GM12878 (cell line): ENCODE results near the gene INO80. TPM values are rescaled to one million over a fixed set of nuclear protein-coding genes. Genes with fewer than 3 reads are reported as not detected.

Experiments
- ATAC-seq: fragments of 200-7000 bp; cut with Tn5 transposase; 3 replicates; pipeline ENCODE4 v1.9.1; 2020; ENCODE audit warnings: mild to moderate bottlenecking, moderate library complexity
- BruUV-seq: library from RNA; stranded (reverse); fragments of 400-500 nt; replicated peaks from 2 replicates; lab custom pipeline; 2021; lab: Mats Ljungman, UMichigan
- CTCF ChIA-PET: fragments of 300-600 bp; sonication (Branson Sonifier 250); formaldehyde crosslinking; extraction: SDS; loops from one replicate; lab custom pipeline; 2021; ENCODE audit warnings: inconsistent platforms; lab: Yijun Ruan, JAX
- POLR2A ChIA-PET: fragments of 350-600 bp; formaldehyde crosslinking; extraction: SDS; loops from one replicate; lab custom pipeline; 2021; ENCODE audit warnings: inconsistent platforms; lab: Charles Lee
- RAD21 ChIA-PET: fragments of 300-600 bp; sonication (Branson Sonifier 250); formaldehyde crosslinking; loops from one replicate; lab custom pipeline; 2023; ENCODE audit warnings: antibody characterized with exemption; ENCODE audit not compliant: unreplicated experiment; lab: Charles Lee
- SMC1A ChIA-PET: fragments of 300-600 bp; sonication (Branson Sonifier 250); formaldehyde crosslinking; loops from one replicate; lab custom pipeline; 2023; ENCODE audit not compliant: unreplicated experiment, uncharacterized antibody; lab: Charles Lee
- DNase-seq: peaks from one replicate; pipeline ENCODE4 v3.0.0-alpha.2; 2011; ENCODE audit warnings: low read depth, low spot score
- FAIRE-seq: peaks from 3 replicates; lab custom pipeline; 2011; peaks lifted over from hg19 to GRCh38; lab: Jason Lieb, UNC
- H2AFZ ChIP-seq: 2 replicates; pipeline ENCODE4 v1.6.0; 2011; ENCODE audit warnings: low read depth, low read length, control low read depth; ENCODE audit not compliant: control insufficient read depth
- H3K27ac ChIP-seq: 2 replicates; pipeline ENCODE4 v1.5.1; 2011; ENCODE audit warnings: control low read depth; ENCODE audit not compliant: control insufficient read depth, insufficient read depth
- H3K27me3 ChIP-seq, 2 experiments: replicated peaks in 1 of 2; 2 replicates each; pipeline versions ENCODE4 v1.6.0 to v1.6.1; 2011; ENCODE audit warnings: low read length in 1 of 2; ENCODE audit not compliant: control insufficient read depth in 2 of 2, insufficient read depth in 2 of 2
- H3K36me3 ChIP-seq, 2 experiments: 2 replicates each; pipeline ENCODE4 v1.5.1; 2011; ENCODE audit warnings: low read length in 1 of 2; ENCODE audit not compliant: control insufficient read depth in 2 of 2, insufficient read depth in 2 of 2
- H3K4me1 ChIP-seq: 2 replicates; pipeline ENCODE4 v1.6.1; 2011; ENCODE audit warnings: mild to moderate bottlenecking, low read length, moderate library complexity, mixed read lengths; ENCODE audit not compliant: control insufficient read depth, insufficient read depth
- H3K4me2 ChIP-seq: 2 replicates; pipeline ENCODE4 v1.6.0; 2011; ENCODE audit warnings: control low read depth; ENCODE audit not compliant: control insufficient read depth, insufficient read depth
- H3K4me3 ChIP-seq: fragments of 200-600 bp; sonication (generic); 2 replicates; pipeline ENCODE4 v1.5.1; 2016
- H3K79me2 ChIP-seq: 2 replicates; pipeline ENCODE4 v1.6.0; 2011; ENCODE audit warnings: low read length; ENCODE audit not compliant: control insufficient read depth, insufficient read depth
- H3K9ac ChIP-seq: 2 replicates; pipeline ENCODE4 v1.8.0; 2011; ENCODE audit warnings: low read length, control low read depth, mixed read lengths; ENCODE audit not compliant: control insufficient read depth, insufficient read depth
- H3K9me3 ChIP-seq: replicated peaks from 3 replicates; pipeline ENCODE4 v1.5.1; 2011; ENCODE audit warnings: mild to moderate bottlenecking, low read length; ENCODE audit not compliant: control insufficient read depth, insufficient read depth
- H4K20me1 ChIP-seq: 2 replicates; pipeline ENCODE4 v1.6.0; 2011; ENCODE audit not compliant: control insufficient read depth, insufficient read depth
- CEBPB ChIP-seq, 2 experiments: fragments of 150-350 bp in 1 of 2; IDR thresholded peaks; 2 replicates each; pipeline ENCODE4 v1.6.1; 2012 to 2014; ENCODE audit warnings: low read depth in 2 of 2, low read length in 2 of 2, borderline replicate concordance in 1 of 2, inconsistent platforms in 1 of 2
- CREM ChIP-seq: IDR thresholded peaks from 2 replicates; pipeline ENCODE4 v1.6.1; 2014; ENCODE audit warnings: antibody characterized with exemption, low read depth
- ETV6 ChIP-seq, 2 experiments: fragments of 450-650 bp in 1 of 2; IDR thresholded peaks in 1 of 2; conservative IDR thresholded peaks in 1 of 2; 2 replicates each; pipeline ENCODE4 v1.6.1; 2014; ENCODE audit warnings: antibody characterized with exemption in 1 of 2, borderline replicate concordance in 1 of 2, low read depth in 1 of 2, mild to moderate bottlenecking in 1 of 2, moderate library complexity in 1 of 2
- HDAC2 ChIP-seq: fragments of 200-600 bp; sonication (generic); IDR thresholded peaks from 2 replicates; pipeline ENCODE4 v1.6.1; 2017
- IKZF1 ChIP-seq: fragments of 450-650 bp; conservative IDR thresholded peaks from 2 replicates; pipeline ENCODE4 v1.6.1; 2017; ENCODE audit warnings: antibody characterized with exemption, mild to moderate bottlenecking
- MYB ChIP-seq: fragments of 150-350 bp; IDR thresholded peaks from 2 replicates; pipeline ENCODE4 v1.6.1; 2014; ENCODE audit warnings: mild to moderate bottlenecking, low read depth, low read length, borderline replicate concordance
- MYC ChIP-seq: IDR thresholded peaks from 2 replicates; pipeline ENCODE4 v1.6.1; 2011; ENCODE audit warnings: mild to moderate bottlenecking, low read length, moderate library complexity, inconsistent platforms; ENCODE audit not compliant: insufficient read depth, insufficient replicate concordance, insufficient read length, severe bottlenecking
- NFYB ChIP-seq: IDR thresholded peaks from 2 replicates; pipeline ENCODE4 v1.6.1; 2011; ENCODE audit warnings: low read depth, mild to moderate bottlenecking, low read length, improper control_type of control experiment, moderate library complexity; ENCODE audit not compliant: insufficient read depth
- RB1 ChIP-seq: fragments of 450-650 bp; formaldehyde crosslinking; IDR thresholded peaks from 2 replicates; pipeline ENCODE4 v1.6.1; 2017; ENCODE audit warnings: mild to moderate bottlenecking, borderline replicate concordance
- SIX5 ChIP-seq: IDR thresholded peaks from 2 replicates; pipeline ENCODE4 v1.6.1; 2011; ENCODE audit warnings: mild to moderate bottlenecking, low read depth, low read length, moderate library complexity; ENCODE audit not compliant: severe bottlenecking
- SMC3 ChIP-seq: IDR thresholded peaks from 2 replicates; pipeline ENCODE4 v1.6.1; 2011; ENCODE audit warnings: low read length, improper control_type of control experiment, borderline replicate concordance
- ZNF217 ChIP-seq: fragments of 450-650 bp; IDR thresholded peaks from 2 replicates; pipeline ENCODE4 v1.6.1; 2017; ENCODE audit warnings: antibody characterized with exemption, mild to moderate bottlenecking
- WGBS: methylation state at CpG from one replicate; pipeline ENCODE4 v1.1.6; 2016; ENCODE audit warnings: low lambda C conversion rate; ENCODE audit not compliant: insufficient replicate concordance, insufficient coverage; ENCODE audit errors: missing lambda C conversion rate; 5-methylcytosine and 5-hydroxymethylcytosine counted together
- in situ Hi-C: fragments of 300-500 bp; cut with MboI; formaldehyde crosslinking; loops from 9 replicates; pipeline ENCODE4 v1.14.3; 2018; ENCODE audit warnings: mixed read lengths
- intact Hi-C: fragments of 100-400 bp; cut with micrococcal nuclease; formaldehyde crosslinking; loops from one replicate; pipeline ENCODE4 v1.14.2; 2022; ENCODE audit not compliant: unreplicated experiment
- polyA plus RNA-seq, 11 experiments: library from polyadenylated mRNA; depleted of rRNA in 4 of 11; unstranded in 6 of 11; stranded (reverse) in 5 of 11; fragments of >200 nt; fragmentation: Nextera tagmentation in 4 of 11; fragmentation: Illumina TruSeq in 1 of 11; extraction: Ambion mirVana in 4 of 11; extraction: Trizol in 1 of 11; gene quantifications; 1 replicate in 1 of 11; 2 replicates in 10 of 11; pipeline versions ENCODE4 v1.2.1 to v1.2.3, GENCODE V29; 2011 to 2016; ENCODE audit warnings: inconsistent platforms in 2 of 11, missing spikeins in 2 of 11, low read depth in 1 of 11
- total RNA-seq, 4 experiments: library from RNA; depleted of rRNA in 3 of 4; stranded (reverse); fragments of >200 nt in 3 of 4; fragmentation: Illumina TruSeq in 1 of 4; extraction: Trizol in 1 of 4; gene quantifications; 2 replicates each; pipeline versions ENCODE4 v1.2.1 to v1.2.3, GENCODE V29; 2013 to 2021
- TF ChIP-seq, protein P1 (sequence below), 3 experiments: IDR thresholded peaks in 2 of 3; conservative IDR thresholded peaks in 1 of 3; 2 replicates each; pipeline ENCODE4 v1.5.1; 2011; ENCODE audit warnings: low read depth in 3 of 3, low read length in 3 of 3, mild to moderate bottlenecking in 3 of 3, control low read depth in 2 of 3, moderate library complexity in 2 of 3, inconsistent platforms in 1 of 3, mixed read lengths in 1 of 3; ENCODE audit not compliant: control insufficient read depth in 2 of 3, insufficient read depth in 1 of 3; ENCODE audit errors: extremely low read depth in 1 of 3
- TF ChIP-seq, protein P2 (sequence below): fragments of 450-650 bp; IDR thresholded peaks from 2 replicates; pipeline ENCODE4 v1.6.1; 2017; ENCODE audit warnings: borderline replicate concordance

INO80 gene
- total and polyA plus RNA-seq, 10 of the 15 experiments (the other 5 are each of a cell fraction or from before 2014, with no cell fraction given): 4.5 to 25.0 (median 14.2) TPM

DNA sequence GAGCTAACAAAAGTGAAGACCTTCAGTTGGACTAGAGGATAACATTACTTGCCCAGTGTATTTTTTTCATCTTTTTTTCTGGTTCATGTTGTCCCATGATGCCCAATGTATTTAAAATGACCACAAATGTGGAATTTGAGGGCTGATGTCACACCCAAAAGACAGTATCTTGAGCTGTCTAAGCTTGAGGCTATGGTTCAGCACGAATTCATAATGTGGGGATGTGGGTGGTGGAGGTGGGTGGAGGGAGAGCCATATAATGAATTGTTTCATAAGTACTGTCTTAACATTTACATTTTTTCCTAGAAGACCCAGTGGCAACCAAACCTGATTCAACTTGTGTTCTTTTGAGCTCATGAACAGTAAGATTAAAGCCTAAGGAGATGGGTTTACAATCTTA is 125.3 kb downstream of the INO80 start:
- ChIA-PET SMC1A (interaction anchor here (0.6 kb wide), 1 partner anchor 459 kb away, joined by 3 read pairs; no protein-coding TSS in a partner anchor), CTCF (interaction anchor here (0.7 kb wide), 1 partner anchor 215 kb away, joined by 3 read pairs; no protein-coding TSS in a partner anchor), RAD21 (no interaction called here), POLR2A (interaction anchor here (0.6 kb wide), 3 partner anchors 8 to 45 kb away, joined by 3 to 6 read pairs (median 3); no protein-coding TSS in a partner anchor)
- no peaks in the 10 kb centered on the region for H3K4me1 ChIP-seq
- no peaks in the 10 kb centered on the region for H3K79me2 ChIP-seq
- intact Hi-C loops (no loop called here), in situ Hi-C loops (no loop called here)
- no peak for TF ChIP-seq HDAC2
- H3K9me3 ChIP-seq: no peaks in the 10 kb centered on the region
- peaks cover 5 to 13% of the 10 kb centered on the region in 2 experiments; a peak in 3 of 4 replicates for H3K36me3 ChIP-seq
- no peak for DNase-seq
- no peak for ATAC-seq
- no peak for FAIRE-seq
- H3K9ac ChIP-seq: no peak overlapping the region
- no peak overlapping the region for H3K4me3 ChIP-seq
- no peak overlapping the region for H2AFZ ChIP-seq
- no TSS peak for BruUV-seq
- H4K20me1 ChIP-seq: no peaks in the 10 kb centered on the region
- H3K4me2 ChIP-seq: no peak overlapping the region
- H3K27ac ChIP-seq: no peak overlapping the region
- H3K27me3 ChIP-seq: no peaks in the 10 kb centered on the region
- 0% methylated on average over 1 of the region's 1 CpG for WGBS

DNA sequence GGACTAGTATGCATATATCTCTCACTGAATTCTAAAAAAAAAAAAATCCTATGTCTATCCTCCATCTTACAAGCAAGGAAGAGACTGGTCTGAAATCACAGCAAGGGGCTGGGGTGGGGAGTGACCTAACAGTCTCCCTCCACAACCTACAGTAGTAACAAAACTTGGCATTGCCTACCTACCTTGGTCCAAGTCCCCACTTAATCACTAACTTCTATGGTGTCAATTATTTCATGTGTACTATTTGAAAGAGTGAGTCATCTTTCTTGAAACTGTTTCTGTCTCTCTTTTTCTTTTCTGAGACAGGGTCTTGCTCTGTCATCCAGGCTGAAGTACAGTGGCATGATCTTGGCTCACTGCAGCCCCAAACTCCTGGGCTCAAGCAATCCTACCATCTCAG is 126.0 kb downstream of the INO80 start:
- intact Hi-C loops (no loop called here), in situ Hi-C loops (no loop called here)
- FAIRE-seq (no peak), ATAC-seq (no peak), DNase-seq (no peak)
- CTCF ChIA-PET: interaction anchor here (1.0 kb wide), 1 partner anchor 78 kb away, joined by 3 read pairs; no protein-coding TSS in a partner anchor
- POLR2A ChIA-PET: no interaction called here
- BruUV-seq: no TSS peak
- H3K79me2 ChIP-seq: no peaks in the 10 kb centered on the region
- RAD21 ChIA-PET: no interaction called here
- H3K36me3 ChIP-seq: peaks cover 3 to 18% of the 10 kb centered on the region in 2 experiments
- H2AFZ ChIP-seq: no peak overlapping the region
- H3K4me2 ChIP-seq: no peak overlapping the region
- no peak overlapping the region for H3K27ac ChIP-seq
- H4K20me1 ChIP-seq: no peaks in the 10 kb centered on the region
- H3K4me1 ChIP-seq: no peaks in the 10 kb centered on the region
- H3K9ac ChIP-seq: no peak overlapping the region
- SMC1A ChIA-PET: no interaction called here
- H3K4me3 ChIP-seq: no peak overlapping the region
- H3K27me3 ChIP-seq: no peaks in the 10 kb centered on the region
- H3K9me3 ChIP-seq: no peaks in the 10 kb centered on the region
- TF ChIP-seq RB1 (no peak), SMC3 (no peak), MYC (no peak), IKZF1 (no peak), ZNF217 (no peak), CEBPB (IDR thresholded peaks at IDR 0.05; ENCODE audit: borderline replicate concordance in 1 of 2, low read depth in 2 of 2, low read length in 2 of 2) (no peak), MYB (no peak), CREM (no peak), NFYB (no peak), HDAC2 (no peak), ETV6 (conservative IDR thresholded peaks at IDR 0.05 in 1 of 2, IDR thresholded peaks at IDR 0.05 in 1 of 2; ENCODE audit: borderline replicate concordance in 1 of 2, low read depth in 1 of 2) (no peak), SIX5 (no peak)
- TF ChIP-seq, protein P1, sequence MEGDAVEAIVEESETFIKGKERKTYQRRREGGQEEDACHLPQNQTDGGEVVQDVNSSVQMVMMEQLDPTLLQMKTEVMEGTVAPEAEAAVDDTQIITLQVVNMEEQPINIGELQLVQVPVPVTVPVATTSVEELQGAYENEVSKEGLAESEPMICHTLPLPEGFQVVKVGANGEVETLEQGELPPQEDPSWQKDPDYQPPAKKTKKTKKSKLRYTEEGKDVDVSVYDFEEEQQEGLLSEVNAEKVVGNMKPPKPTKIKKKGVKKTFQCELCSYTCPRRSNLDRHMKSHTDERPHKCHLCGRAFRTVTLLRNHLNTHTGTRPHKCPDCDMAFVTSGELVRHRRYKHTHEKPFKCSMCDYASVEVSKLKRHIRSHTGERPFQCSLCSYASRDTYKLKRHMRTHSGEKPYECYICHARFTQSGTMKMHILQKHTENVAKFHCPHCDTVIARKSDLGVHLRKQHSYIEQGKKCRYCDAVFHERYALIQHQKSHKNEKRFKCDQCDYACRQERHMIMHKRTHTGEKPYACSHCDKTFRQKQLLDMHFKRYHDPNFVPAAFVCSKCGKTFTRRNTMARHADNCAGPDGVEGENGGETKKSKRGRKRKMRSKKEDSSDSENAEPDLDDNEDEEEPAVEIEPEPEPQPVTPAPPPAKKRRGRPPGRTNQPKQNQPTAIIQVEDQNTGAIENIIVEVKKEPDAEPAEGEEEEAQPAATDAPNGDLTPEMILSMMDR (IDR thresholded peaks at IDR 0.05 in 2 of 3, conservative IDR thresholded peaks at IDR 0.05 in 1 of 3; ENCODE audit: control insufficient read depth in 2 of 3, extremely low read depth in 1 of 3, insufficient read depth in 1 of 3, low read depth in 3 of 3, low read length in 3 of 3): no peak
- TF ChIP-seq, protein P2, sequence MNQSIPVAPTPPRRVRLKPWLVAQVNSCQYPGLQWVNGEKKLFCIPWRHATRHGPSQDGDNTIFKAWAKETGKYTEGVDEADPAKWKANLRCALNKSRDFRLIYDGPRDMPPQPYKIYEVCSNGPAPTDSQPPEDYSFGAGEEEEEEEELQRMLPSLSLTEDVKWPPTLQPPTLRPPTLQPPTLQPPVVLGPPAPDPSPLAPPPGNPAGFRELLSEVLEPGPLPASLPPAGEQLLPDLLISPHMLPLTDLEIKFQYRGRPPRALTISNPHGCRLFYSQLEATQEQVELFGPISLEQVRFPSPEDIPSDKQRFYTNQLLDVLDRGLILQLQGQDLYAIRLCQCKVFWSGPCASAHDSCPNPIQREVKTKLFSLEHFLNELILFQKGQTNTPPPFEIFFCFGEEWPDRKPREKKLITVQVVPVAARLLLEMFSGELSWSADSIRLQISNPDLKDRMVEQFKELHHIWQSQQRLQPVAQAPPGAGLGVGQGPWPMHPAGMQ: no peak
